K562 (cell line): ENCODE data around the gene HMGN2. TPM values are rescaled to one million over a fixed set of nuclear protein-coding genes. Genes with fewer than 3 reads are reported as not detected.
A peak's percentile ranks its signal among the peaks of the same experiment; 100 is the strongest.

ENCODE experiments used
- BHLHE40 ChIP-seq: IDR thresholded peaks from 2 replicates; pipeline ENCODE4 v1.6.1; 2011; ENCODE audit warnings: low read length, improper control_type of control experiment
- PRDM10 ChIP-seq: fragments of 450-650 bp; IDR thresholded peaks from 2 replicates; pipeline ENCODE4 v1.6.1; 2018; ENCODE audit not compliant: partially characterized antibody
- PRMT5 ChIP-seq: sonication (generic); formaldehyde crosslinking; IDR thresholded peaks from 2 replicates; pipeline ENCODE4 v1.5.0; 2020; ENCODE audit warnings: missing genetic modification reagents
- RB1 ChIP-seq: fragments of 450-650 bp; IDR thresholded peaks from 2 replicates; pipeline ENCODE4 v1.6.1; 2017; ENCODE audit warnings: low read depth, mild to moderate bottlenecking
- TFAM ChIP-seq: fragments of 250-450 bp; sonication (Bioruptor Pico); conservative IDR thresholded peaks from 2 replicates; pipeline ENCODE4 v1.5.0; 2021; ENCODE audit warnings: mild to moderate bottlenecking, moderate library complexity
- TFE3 ChIP-seq: fragments of 450-650 bp; formaldehyde crosslinking; IDR thresholded peaks from 2 replicates; pipeline ENCODE4 v1.4.0; 2020; ENCODE audit warnings: mild to moderate bottlenecking, mixed read lengths
- ZNF12 ChIP-seq: sonication (generic); formaldehyde crosslinking; IDR thresholded peaks from 2 replicates; pipeline ENCODE4 v1.4.0; 2020; ENCODE audit warnings: mild to moderate bottlenecking, missing genetic modification reagents
- ZNF134 ChIP-seq: fragments of 250-450 bp; sonication (Bioruptor Pico); conservative IDR thresholded peaks from 2 replicates; pipeline ENCODE4 v1.4.0; 2020
- ZNF175 ChIP-seq: fragments of 200-800 bp; sonication (Bioruptor generic); IDR thresholded peaks from 2 replicates; pipeline ENCODE4 v1.6.1; 2016; ENCODE audit warnings: low read depth, mild to moderate bottlenecking, missing genetic modification characterization, missing compliant biosample characterization
- ZNF592 ChIP-seq: fragments of 450-650 bp; IDR thresholded peaks from 2 replicates; pipeline ENCODE4 v1.6.1; 2017; ENCODE audit warnings: antibody characterized with exemption, mild to moderate bottlenecking
- ZNF75A ChIP-seq: fragments of 450-650 bp; formaldehyde crosslinking; IDR thresholded peaks from 2 replicates; pipeline ENCODE4 v1.4.0; 2020; ENCODE audit warnings: mild to moderate bottlenecking
- polyA plus RNA-seq, 8 experiments: library from polyadenylated mRNA; depleted of rRNA in 4 of 8; stranded (reverse) in 5 of 8; unstranded in 3 of 8; fragments of >200 nt; fragmentation: Nextera tagmentation in 2 of 8; fragmentation: Illumina TruSeq in 1 of 8; extraction: Ambion mirVana in 2 of 8; extraction: Trizol in 1 of 8; gene quantifications; 2 replicates each; pipeline versions ENCODE4 v1.2.1 to v1.2.3, GENCODE V29; 2011 to 2014; ENCODE audit warnings: inconsistent platforms in 1 of 8, missing spikeins in 1 of 8
- total RNA-seq, 7 experiments: library from RNA; depleted of rRNA in 6 of 7; stranded (reverse); fragments of >200 nt in 6 of 7; fragmentation: Illumina TruSeq in 2 of 7; extraction: Trizol in 2 of 7; gene quantifications; 2 replicates each; pipeline versions ENCODE4 v1.2.1 to v1.2.3, GENCODE V29; 2011 to 2021; ENCODE audit warnings: low replicate concordance in 1 of 7
- TF ChIP-seq, protein P1 (sequence below), 2 experiments: fragments of 250-450 bp in 1 of 2; fragments of 450-650 bp in 1 of 2; sonication (Bioruptor Pico) in 1 of 2; IDR thresholded peaks; 2 replicates each; pipeline versions ENCODE4 v1.6.1 to v1.8.0; 2016 to 2021; ENCODE audit warnings: mild to moderate bottlenecking in 2 of 2, moderate library complexity in 2 of 2, missing compliant biosample characterization in 1 of 2, missing genetic modification characterization in 1 of 2
- TF ChIP-seq, protein P2 (sequence below): fragments of 450-650 bp; IDR thresholded peaks from 2 replicates; pipeline ENCODE4 v1.7.0; 2016; ENCODE audit warnings: borderline replicate concordance

Gene HMGN2
- total and polyA plus RNA-seq, 9 of the 15 experiments (the other 6 are each of a cell fraction or from before 2014, with no cell fraction given): 370 to 1,354 (median 965) TPM

GRCh38 chr1:26500488-26501175 lies 28.4 kb downstream of the HMGN2 start (continued):
- TF ChIP-seq PRDM10 (no peak), BHLHE40 (peak; percentile 95), ZNF12 (CRISPR knock-in tag) (peak; percentile 80), TFAM (no peak), ZNF75A (CRISPR knock-in tag) (no peak), ZNF134 (CRISPR knock-in tag) (peak; percentile 94), ZNF175 (CRISPR knock-in tag) (no peak), PRMT5 (CRISPR knock-in tag) (0 out of 2 replicates have a peak, but pooled peaks have one; percentile 79), RB1 (peak; percentile 84), TFE3 (CRISPR knock-in tag) (peak; percentile 96), ZNF592 (peak; percentile 23; the same call in 1 of the 2 replicates)
- TF ChIP-seq, protein P1, sequence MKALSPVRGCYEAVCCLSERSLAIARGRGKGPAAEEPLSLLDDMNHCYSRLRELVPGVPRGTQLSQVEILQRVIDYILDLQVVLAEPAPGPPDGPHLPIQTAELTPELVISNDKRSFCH (CRISPR knock-in tag; IDR thresholded peaks at IDR 0.05): no peak
- TF ChIP-seq, protein P1 (tag; IDR thresholded peaks at IDR 0.05): peak; percentile 77
- TF ChIP-seq, protein P2, sequence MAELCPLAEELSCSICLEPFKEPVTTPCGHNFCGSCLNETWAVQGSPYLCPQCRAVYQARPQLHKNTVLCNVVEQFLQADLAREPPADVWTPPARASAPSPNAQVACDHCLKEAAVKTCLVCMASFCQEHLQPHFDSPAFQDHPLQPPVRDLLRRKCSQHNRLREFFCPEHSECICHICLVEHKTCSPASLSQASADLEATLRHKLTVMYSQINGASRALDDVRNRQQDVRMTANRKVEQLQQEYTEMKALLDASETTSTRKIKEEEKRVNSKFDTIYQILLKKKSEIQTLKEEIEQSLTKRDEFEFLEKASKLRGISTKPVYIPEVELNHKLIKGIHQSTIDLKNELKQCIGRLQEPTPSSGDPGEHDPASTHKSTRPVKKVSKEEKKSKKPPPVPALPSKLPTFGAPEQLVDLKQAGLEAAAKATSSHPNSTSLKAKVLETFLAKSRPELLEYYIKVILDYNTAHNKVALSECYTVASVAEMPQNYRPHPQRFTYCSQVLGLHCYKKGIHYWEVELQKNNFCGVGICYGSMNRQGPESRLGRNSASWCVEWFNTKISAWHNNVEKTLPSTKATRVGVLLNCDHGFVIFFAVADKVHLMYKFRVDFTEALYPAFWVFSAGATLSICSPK: no peak; the same call in 1 of the 2 replicates
